Skeletal muscle cell (primary cell): ENCODE measurements around the gene TMEM127.
"Not testable (repeated sequence)": the region's sequence is repeated elsewhere in the genome, so short reads cannot be mapped to it uniquely, and the experiment has no call there.

ENCODE experiments used
- DNase-seq: peaks from one replicate; pipeline ENCODE4 v3.0.0-alpha.2; 2010; ENCODE audit warnings: low read depth
- H3K4me3 ChIP-seq: 2 replicates; pipeline ENCODE4 v1.5.1; 2011; ENCODE audit warnings: low read depth, mild to moderate bottlenecking, control low read depth, low read length, moderate library complexity

The TMEM127 gene

GRCh38 chr2:96264656-96265348 lies 995 bp downstream of the TMEM127 start:
- peak overlapping the region; percentile 95 for H3K4me3 ChIP-seq
- no peak for DNase-seq

DNA sequence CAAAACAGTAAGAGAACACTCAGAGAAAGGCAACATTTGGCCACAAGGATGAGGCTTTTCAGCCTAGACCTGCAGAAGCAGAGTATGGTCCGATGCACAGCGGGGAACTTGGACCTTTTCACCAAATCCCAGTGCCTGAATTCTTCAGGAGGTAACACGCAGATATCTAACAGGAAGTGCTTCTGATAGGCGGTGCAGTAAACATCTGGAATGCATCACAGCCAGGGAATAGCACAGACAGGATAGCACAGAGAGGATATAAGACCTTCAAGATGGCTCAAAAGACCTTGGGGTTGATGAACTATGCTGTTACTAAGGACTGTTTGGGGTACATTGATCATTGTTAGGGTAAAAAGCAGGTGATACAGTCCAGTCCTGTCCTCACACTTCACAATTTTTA lies 1.7 kb downstream of the TMEM127 start:
- no peak overlapping the region for H3K4me3 ChIP-seq

DNA sequence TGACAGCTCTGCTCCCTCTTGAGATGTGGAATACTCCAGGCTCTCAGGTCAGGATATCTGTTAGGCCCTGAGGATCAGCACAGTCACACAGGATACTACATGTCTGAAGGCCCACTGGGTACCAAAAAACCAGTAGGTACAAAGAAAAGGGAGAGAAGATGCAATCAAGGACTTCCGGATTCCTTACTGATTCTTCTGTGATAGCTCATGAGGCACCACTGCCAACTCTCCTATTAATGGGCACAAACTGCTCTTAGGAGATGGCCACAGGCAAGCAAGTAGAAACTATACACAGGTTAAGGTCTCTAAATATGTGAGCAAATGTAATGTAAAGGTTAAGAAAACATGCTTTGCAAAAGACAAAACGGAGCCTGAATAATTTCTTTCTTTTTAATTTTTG lies 3.5 kb downstream of the TMEM127 start:
- no peak for DNase-seq
- no peak overlapping the region for H3K4me3 ChIP-seq

More for the DNA sequence above, 1.7 kb downstream of the TMEM127 start:
- no peak for DNase-seq

DNA sequence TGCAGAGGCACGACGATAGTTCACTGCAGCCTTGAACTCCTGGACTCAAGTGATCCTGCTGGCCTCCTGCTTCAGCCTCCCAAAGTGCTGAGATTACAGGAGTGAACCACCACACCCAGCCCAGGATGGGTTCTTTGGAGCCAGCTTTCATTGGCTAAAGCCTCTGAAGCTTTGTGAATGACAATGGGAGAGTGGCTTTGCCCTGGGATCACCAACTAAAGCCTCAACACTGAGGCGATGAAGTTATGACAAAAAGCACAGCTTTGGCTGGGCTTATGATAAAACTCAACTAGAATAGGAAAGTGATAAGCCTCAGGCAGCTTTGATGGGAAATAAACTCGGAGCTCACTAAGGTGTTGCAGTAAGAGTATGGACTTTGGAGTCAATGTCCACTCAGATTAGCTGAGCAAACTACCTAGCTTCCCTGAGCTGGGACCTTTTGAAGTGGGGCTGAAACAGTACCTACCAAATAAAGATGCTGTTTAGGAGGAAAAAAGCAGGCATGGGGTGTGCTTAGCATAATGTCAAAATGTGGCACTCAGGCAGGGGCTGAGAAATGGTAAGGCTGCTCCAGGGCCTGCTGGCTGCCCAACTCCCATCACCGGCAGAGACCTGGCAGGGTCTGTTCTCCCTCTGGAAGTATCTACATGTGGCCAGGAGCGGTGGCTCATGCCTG lies 4.3 kb downstream of the TMEM127 start:
- no peak for DNase-seq
- H3K4me3 ChIP-seq: no peak overlapping the region

DNA sequence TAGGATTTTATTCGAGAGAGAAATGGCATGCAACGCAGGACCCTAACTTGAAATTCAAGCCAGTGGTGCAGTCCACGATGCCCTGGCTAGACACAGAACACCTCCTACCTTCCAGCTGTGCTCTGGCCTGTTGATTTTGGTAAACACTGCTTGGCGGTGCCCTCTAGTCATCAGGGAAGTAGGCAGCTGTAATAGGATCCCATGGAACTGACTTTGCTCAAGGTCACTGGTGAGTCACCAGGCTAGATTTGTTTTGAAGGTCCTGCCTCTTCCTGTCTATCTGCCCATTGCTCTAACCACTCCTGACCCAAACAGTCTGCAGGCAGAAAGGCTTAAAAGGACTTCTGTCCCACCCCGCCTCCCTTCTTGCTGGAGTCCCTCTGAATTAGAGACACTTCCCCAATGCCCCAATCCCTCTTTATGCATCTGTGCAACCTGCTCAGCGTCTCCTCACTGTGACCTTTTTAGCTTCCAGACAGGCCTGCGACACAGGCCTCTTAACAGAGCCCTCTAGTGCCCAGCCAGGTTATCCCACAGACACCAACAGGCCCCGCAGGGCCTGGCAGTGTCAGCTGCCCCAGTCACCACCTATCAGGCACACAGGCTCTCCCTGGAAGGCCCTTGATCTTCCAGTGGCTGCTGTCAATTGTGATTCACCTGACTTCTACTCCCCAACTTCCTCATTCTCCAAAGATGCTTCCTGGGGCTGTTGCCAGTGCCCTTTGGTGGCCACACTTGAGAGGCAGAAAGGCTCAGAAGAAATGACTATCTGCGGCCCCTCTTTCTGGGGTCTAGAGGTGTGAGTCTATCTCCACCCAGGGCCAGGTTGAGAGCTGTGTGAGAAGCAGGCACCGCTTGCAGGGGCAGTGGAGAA lies 5.2 kb downstream of the TMEM127 start:
- peak; percentile 67 for DNase-seq
- no peak overlapping the region for H3K4me3 ChIP-seq

- DNase-seq: no peak
- H3K4me3 ChIP-seq: no peak overlapping the region
Measured at GRCh38 chr2:96259497-96259921, 6.3 kb downstream of the TMEM127 start.

DNA sequence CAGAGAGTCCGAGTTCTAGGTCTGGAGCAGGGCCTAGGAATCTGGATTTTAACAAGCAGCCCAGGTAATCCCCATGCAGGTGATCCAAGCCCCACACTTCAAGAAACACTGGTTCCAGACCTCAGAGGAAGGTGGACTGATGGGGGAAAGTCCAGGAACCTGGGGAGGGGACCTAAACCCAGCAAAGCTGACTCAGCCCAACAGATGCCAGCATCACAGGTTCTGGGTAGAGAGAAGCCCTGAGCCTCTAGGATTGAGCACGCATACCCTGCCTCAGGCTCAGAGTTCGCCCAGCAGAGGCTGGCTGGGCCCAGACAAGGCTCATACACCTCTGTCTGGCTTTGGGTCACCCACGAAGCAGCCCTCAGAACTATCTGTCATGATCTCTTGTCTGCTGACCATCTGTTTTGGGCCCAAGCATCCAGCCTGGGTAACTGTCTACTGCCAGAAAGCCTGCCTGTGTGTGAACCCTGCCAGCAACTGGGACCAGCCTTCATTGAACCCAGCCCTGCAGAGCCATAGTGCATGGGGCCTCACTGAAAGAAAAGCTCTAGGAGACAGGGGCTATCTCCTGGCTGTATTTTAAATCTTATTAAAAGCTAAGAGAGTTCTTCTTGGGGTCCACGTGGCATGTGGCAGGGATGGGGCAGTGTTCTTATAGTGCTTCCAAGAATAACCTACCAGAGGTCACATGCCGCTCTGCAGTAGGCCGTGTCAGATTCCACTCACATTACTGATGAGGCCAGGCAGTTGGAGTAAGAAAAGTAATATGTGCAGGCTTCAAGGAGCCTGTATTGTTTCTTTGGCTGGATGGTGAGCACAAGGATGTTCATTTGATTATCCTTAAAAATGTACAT lies 7.4 kb downstream of the TMEM127 start:
- DNase-seq: no peak

DNA sequence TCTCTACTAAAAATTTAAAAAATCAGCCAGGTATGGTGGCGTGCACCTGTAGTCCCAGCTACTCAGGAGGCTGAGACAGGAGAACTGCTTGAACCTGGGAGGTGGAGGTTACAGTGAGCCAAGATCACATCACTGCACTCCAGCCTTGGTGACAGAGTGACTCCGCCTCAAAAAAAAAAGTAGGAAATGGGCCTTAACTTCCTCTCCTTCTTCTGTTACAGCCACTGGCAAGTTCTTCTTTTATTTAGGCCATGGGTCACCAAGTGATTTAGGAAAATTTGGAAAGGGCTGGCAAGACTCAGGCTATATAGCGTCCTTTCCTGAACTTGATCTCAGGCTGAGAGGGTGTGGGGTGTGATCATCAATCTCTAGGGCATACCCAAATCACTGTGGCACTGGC lies 8.1 kb downstream of the TMEM127 start:
- DNase-seq, H3K4me3 ChIP-seq: not testable (repeated sequence)

More for the DNA sequence above, 7.4 kb downstream of the TMEM127 start:
- H3K4me3 ChIP-seq: no peak overlapping the region

GRCh38 chr2:96256611-96257113 lies 9.1 kb downstream of the TMEM127 start:
- DNase-seq: no peak
- no peak overlapping the region for H3K4me3 ChIP-seq

- DNase-seq: no peak
- H3K4me3 ChIP-seq: no peak overlapping the region
Measured at GRCh38 chr2:96254571-96254970, 11.2 kb downstream of the TMEM127 start.

DNA sequence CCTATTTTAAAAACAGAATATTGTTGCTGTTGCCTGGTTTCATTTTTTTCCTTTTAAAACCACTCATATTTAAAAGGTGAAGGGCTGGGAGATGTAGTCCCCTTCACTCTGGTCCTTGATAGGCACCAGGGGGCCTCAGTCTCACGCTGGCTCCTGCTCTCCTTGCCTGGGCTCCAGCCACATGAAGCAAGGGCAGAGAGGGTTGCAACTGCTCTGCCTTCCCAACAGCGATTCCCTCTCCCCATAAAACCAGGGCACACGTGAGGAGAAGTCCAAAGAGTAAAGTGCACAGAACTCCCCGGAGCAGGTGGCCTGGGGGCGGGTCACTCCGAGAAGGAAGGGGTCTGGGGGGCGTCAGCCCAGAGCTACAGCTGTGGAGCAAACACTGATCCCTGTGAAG lies 12.8 kb downstream of the TMEM127 start:
- no peak for DNase-seq
- no peak overlapping the region for H3K4me3 ChIP-seq

- H3K4me3 ChIP-seq: no peak overlapping the region
- DNase-seq: no peak
Measured at GRCh38 chr2:96252526-96252925, 13.3 kb downstream of the TMEM127 start.

- DNase-seq: peak; percentile 76
Measured at GRCh38 chr2:96251721-96252292, 14.0 kb downstream of the TMEM127 start.

DNA sequence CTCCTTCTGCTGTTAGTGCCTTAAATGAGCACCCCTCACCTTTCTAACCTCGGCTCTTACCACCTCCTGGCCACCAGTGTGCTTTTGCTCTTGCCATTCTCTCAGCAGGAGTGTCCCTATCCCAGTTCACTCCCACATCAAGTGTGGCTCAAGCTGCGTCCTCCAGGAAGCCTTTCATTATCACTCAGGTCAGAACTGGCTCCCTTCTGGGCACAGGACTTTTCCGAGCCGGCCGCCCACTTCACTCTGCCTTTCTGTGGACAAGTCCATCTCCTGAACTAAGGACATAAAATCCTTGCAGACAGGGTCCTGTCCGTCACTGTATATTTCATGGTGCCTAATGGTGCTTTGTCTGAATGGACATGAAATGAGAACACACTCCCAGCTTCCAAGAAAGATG lies 15.6 kb downstream of the TMEM127 start:
- no peak for DNase-seq
- no peak overlapping the region for H3K4me3 ChIP-seq

More at GRCh38 chr2:96251721-96252292, 14.0 kb downstream of the TMEM127 start:
- no peak overlapping the region for H3K4me3 ChIP-seq

- no peak overlapping the region for H3K4me3 ChIP-seq
- DNase-seq: no peak
Measured at GRCh38 chr2:96249654-96250053, 16.1 kb downstream of the TMEM127 start.

GRCh38 chr2:96248624-96249023 lies 17.2 kb downstream of the TMEM127 start:
- no peak overlapping the region for H3K4me3 ChIP-seq
- DNase-seq: no peak

GRCh38 chr2:96247896-96248295 lies 17.9 kb downstream of the TMEM127 start:
- no peak overlapping the region for H3K4me3 ChIP-seq
- DNase-seq: no peak

DNA sequence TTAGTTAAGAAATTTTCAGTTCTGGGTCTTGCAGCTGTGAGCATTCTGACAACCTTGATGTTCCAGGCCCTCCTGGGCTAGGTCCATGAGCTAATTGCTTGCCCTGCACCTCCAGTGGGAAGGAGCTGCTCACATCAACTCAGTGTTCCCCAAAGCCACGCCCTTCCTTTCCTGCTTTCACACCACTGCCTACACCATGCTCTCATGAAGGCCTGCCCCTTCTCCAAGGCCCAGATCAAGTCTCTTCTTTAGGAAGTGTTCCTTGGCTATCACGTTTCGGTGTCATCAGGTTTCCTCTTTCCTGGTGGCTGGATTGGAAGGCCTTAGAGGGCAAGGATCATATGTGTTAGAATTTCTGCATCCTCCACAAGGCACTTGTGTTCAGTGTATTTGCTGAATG lies 18.8 kb downstream of the TMEM127 start:
- no peak overlapping the region for H3K4me3 ChIP-seq
- no peak for DNase-seq
